OCI-LY3 (cell line): ENCODE measurements around the gene LRRC7.
"Not testable (repeated sequence)": the region's sequence is repeated elsewhere in the genome, so short reads cannot be mapped to it uniquely, and the experiment has no call there.

Experiments used
- CTCF ChIP-seq: fragments of 200-600, 300-600 bp; sonication (generic); IDR thresholded peaks from 2 replicates; pipeline ENCODE4 v1.5.1; 2014; ENCODE audit warnings: antibody characterized with exemption, low read length, low read depth
- EZH2phosphoT487 ChIP-seq: fragments of 200-600 bp; shearing (Covaris generic); IDR thresholded peaks from 2 replicates; pipeline ENCODE4 v1.6.1; 2018; ENCODE audit warnings: antibody characterized with exemption, mixed run types, low read depth

DNA sequence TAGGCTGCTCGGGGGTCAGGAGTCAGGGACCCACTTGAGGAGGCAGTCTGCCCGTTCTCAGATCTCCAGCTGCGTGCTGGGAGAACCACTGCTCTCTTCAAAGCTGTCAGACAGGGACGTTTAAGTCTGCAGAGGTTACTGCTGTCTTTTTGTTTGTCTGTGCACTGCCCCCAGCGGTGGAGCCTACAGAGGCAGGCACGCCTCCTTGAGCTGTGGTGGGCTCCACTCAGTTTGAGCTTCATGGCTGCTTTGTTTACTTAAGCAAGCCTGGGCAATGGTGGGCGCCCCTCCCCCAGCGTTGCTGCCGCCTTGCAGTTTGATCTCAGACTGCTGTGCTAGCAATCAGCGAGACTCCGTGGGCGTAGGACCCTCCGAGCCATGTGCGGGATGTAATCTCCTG lies 360.5 kb downstream of the LRRC7 start:
- TF ChIP-seq CTCF, EZH2phosphoT487: not testable (repeated sequence)
